Activated T-helper 2 cell treated with anti-CD3 and anti-CD28 coated beads, Interferon-gamma antibody, Interleukin-2, Interleukin-4, amounts not matched to agents 10 μg/mL and 5 μg/mL and 100 μg/mL, durations not matched to agents 14 hours and 24 hours and 36 hours (primary cell): ENCODE measurements around the gene ZSCAN5C. TPM values are rescaled to one million over a fixed set of nuclear protein-coding genes. Genes with fewer than 3 reads are reported as not detected.
"Not testable (repeated sequence)": the region's sequence is repeated elsewhere in the genome, so short reads cannot be mapped to it uniquely, and the experiment has no call there.

ENCODE experiments used
- DNase-seq: peaks from one replicate; pipeline ENCODE4 v3.0.0; 2021; ENCODE audit warnings: low spot score
- H3K27ac Mint-ChIP-seq: one replicate; pipeline ENCODE4 v1.8.0; 2021; ENCODE audit warnings: mixed read lengths
- H3K27me3 Mint-ChIP-seq: one replicate; pipeline ENCODE4 v1.8.0; 2021; ENCODE audit warnings: low read depth, mixed read lengths
- H3K36me3 Mint-ChIP-seq: one replicate; pipeline ENCODE4 v1.8.0; 2021; ENCODE audit warnings: low read depth, mixed read lengths
- H3K4me1 Mint-ChIP-seq: one replicate; pipeline ENCODE4 v1.8.0; 2021; ENCODE audit warnings: low read depth, mixed read lengths
- H3K4me3 Mint-ChIP-seq: one replicate; pipeline ENCODE4 v1.8.0; 2021; ENCODE audit warnings: low read depth, mild to moderate bottlenecking, moderate library complexity, mixed read lengths
- H3K9me3 Mint-ChIP-seq: one replicate; pipeline ENCODE4 v1.8.0; 2021; ENCODE audit warnings: mixed read lengths
- intact Hi-C: fragments of 100-400 bp; cut with micrococcal nuclease; formaldehyde crosslinking; loops from one replicate; pipeline ENCODE4 v1.15.1; 2023
- total RNA-seq: library from RNA; stranded (reverse); gene quantifications from 2 replicates; pipeline ENCODE4 v1.2.3, GENCODE V29; 2022

Gene ZSCAN5C
- total RNA-seq, 1 donor from 2014 or later, result not detected

DNA sequence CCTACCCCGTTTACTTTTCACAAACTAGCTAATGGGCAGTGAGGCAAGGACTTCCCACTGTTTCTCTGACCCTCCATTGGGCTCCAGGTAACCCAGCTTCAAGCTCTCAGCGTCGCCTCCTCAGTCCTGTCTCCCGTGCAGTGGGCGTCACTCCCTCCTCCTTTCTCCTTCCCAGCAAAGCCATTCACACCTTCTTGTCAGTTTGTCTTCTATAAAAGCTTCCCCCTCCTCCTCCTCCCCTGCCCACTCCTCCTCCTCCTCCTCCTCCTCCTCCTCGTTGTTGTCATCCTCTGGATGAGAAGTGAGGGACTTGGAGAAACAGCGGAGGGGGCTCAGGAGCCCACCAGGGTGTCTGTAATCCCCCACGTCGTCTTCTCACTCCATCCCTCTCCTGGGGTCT lies 28.0 kb upstream of the ZSCAN5C start:
- no peak overlapping the region for H3K4me3 Mint-ChIP-seq
- intact Hi-C loops, result loop anchor here (5.0 kb wide), 1 partner anchor 107 kb away; no protein-coding TSS in a partner anchor
- no peak for DNase-seq
- H3K36me3 Mint-ChIP-seq, result no peaks in the 10 kb centered on the region
- no peaks in the 10 kb centered on the region for H3K4me1 Mint-ChIP-seq
- no peak overlapping the region for H3K27ac Mint-ChIP-seq
- H3K9me3 Mint-ChIP-seq, result no peaks in the 10 kb centered on the region
- H3K27me3 Mint-ChIP-seq, result no peaks in the 10 kb centered on the region

- H3K27ac Mint-ChIP-seq, result no peak overlapping the region
- no peaks in the 10 kb centered on the region for H3K4me1 Mint-ChIP-seq
- no peaks in the 10 kb centered on the region for H3K27me3 Mint-ChIP-seq
- H3K4me3 Mint-ChIP-seq, result no peak overlapping the region
- H3K9me3 Mint-ChIP-seq, result no peaks in the 10 kb centered on the region
- intact Hi-C loops, result loop anchor here (5.0 kb wide), 1 partner anchor 107 kb away; no protein-coding TSS in a partner anchor
- no peaks in the 10 kb centered on the region for H3K36me3 Mint-ChIP-seq
- DNase-seq, result no peak
Measured at GRCh38 chr19:56174550-56174949, 27.5 kb upstream of the ZSCAN5C start.

DNA sequence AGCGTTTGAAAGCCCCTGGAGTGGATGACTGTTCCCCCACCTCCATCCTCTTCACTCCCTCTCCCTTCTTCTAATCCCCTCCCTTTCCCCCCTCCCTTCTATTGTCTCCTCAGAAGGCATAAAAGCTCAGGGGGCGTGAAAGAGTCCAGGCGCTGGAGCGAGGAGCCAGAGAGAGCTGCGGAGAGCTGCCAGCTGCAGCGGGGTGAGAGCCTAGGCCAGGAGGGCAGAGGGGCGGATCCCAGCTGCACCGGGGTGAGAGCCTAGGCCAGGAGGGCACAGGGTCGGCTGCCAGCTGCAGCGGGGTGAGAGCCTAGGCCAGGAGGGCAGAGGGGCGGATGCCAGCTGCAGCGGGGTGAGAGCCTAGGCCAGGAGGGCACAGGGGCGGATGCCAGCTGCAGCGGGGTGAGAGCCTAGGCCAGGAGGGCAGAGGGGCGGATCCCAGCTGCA lies 26.2 kb upstream of the ZSCAN5C start, which contains the start of gene GALP:
GALP (plus strand) TSS at position 148 of the 447 bp plus-strand sequence. CDS start 1,101 bp downstream, outside the sequence.
- H3K4me3 Mint-ChIP-seq, DNase-seq, H3K4me1 Mint-ChIP-seq, H3K27ac Mint-ChIP-seq, H3K9me3 Mint-ChIP-seq, H3K36me3 Mint-ChIP-seq, H3K27me3 Mint-ChIP-seq, intact Hi-C loops: not testable (repeated sequence)

GRCh38 chr19:56176310-56176709 lies 25.8 kb upstream of the ZSCAN5C start:
- H3K36me3 Mint-ChIP-seq, H3K27me3 Mint-ChIP-seq, DNase-seq, intact Hi-C loops, H3K9me3 Mint-ChIP-seq, H3K4me1 Mint-ChIP-seq, H3K27ac Mint-ChIP-seq, H3K4me3 Mint-ChIP-seq: not testable (repeated sequence)

- no peaks in the 10 kb centered on the region for H3K27me3 Mint-ChIP-seq
- H3K36me3 Mint-ChIP-seq, result no peaks in the 10 kb centered on the region
Measured at GRCh38 chr19:56176881-56177280, 25.2 kb upstream of the ZSCAN5C start.

DNA sequence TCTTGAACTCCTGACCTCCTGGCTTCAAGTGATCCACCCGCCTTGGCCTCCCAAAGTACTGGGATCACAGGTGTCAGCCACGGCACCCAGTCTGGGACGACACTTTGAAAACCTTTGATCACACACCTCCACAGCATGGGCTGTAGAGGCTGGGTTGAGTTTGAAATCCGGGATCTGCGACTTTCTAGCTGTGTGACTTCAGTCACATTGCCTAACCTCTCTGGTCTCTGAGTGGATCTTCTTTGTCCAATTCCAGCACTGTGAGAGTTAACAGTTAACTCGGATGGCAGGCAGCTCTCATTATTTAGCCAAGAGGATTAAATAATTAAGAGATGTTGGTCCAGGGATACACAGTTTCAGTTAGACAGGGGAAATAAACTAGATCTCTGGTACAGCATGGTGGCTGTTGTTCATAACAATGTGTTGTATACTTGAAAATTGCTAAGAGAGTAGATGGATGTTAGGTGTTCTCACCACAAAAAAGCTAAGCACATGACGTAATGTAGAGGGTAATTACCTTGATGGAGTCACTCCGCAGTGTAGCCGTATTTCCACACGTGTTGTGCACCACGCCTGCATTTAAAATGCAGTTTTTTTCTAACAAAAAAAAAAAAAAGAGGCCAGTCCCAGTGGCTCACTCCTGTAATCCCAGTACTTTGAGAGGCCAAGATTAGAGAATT lies 24.4 kb upstream of the ZSCAN5C start:
- DNase-seq, result no peak
- Mint-ChIP-seq H3K4me3 (no peak overlapping the region), H3K27ac (no peak overlapping the region), H3K9me3 (no peaks in the 10 kb centered on the region), H3K36me3 (no peaks in the 10 kb centered on the region), H3K27me3 (no peaks in the 10 kb centered on the region), H3K4me1 (no peaks in the 10 kb centered on the region)
- intact Hi-C loops, result no loop called here

More at GRCh38 chr19:56176881-56177280, 25.2 kb upstream of the ZSCAN5C start:
- no peak overlapping the region for H3K27ac Mint-ChIP-seq
- no peaks in the 10 kb centered on the region for H3K4me1 Mint-ChIP-seq
- intact Hi-C loops, result no loop called here
- DNase-seq, result no peak
- no peak overlapping the region for H3K4me3 Mint-ChIP-seq
- H3K9me3 Mint-ChIP-seq, result no peaks in the 10 kb centered on the region

DNA sequence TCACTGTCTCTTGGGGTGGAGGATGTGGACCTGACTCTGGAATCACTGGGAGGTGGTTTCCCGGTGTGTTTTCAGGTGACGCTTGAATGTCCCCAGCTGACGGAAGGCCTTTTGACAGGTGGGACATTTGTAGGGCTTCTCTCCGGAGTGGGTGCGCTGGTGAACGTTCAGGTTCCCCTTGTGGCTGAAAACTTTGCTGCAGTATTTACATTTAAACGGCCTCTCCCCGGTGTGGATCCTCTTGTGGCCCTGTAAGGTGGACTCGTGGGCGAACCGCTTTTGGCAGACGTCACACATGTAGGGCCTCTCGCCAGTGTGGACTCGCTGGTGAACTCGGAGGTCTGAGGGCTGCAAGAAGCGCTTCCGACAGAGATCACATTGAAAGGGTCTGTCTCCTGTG lies 12.3 kb upstream of the ZSCAN5C start:
- DNase-seq, result no peak
- H3K4me3 Mint-ChIP-seq, result no peak overlapping the region
- no peaks in the 10 kb centered on the region for H3K27me3 Mint-ChIP-seq
- intact Hi-C loops, result no loop called here
- H3K4me1 Mint-ChIP-seq, result no peaks in the 10 kb centered on the region
- no peaks in the 10 kb centered on the region for H3K36me3 Mint-ChIP-seq
- H3K27ac Mint-ChIP-seq, result no peak overlapping the region
- H3K9me3 Mint-ChIP-seq, result no peaks in the 10 kb centered on the region

- intact Hi-C loops, result no loop called here
- H3K9me3 Mint-ChIP-seq, result no peaks in the 10 kb centered on the region
- H3K36me3 Mint-ChIP-seq, result no peaks in the 10 kb centered on the region
- no peak overlapping the region for H3K4me3 Mint-ChIP-seq
- DNase-seq, result no peak
- H3K4me1 Mint-ChIP-seq, result no peaks in the 10 kb centered on the region
- H3K27ac Mint-ChIP-seq, result no peak overlapping the region
- H3K27me3 Mint-ChIP-seq, result no peaks in the 10 kb centered on the region
Measured at GRCh38 chr19:56191115-56191514, 11.0 kb upstream of the ZSCAN5C start.

GRCh38 chr19:56191711-56192110 lies 10.4 kb upstream of the ZSCAN5C start:
- Mint-ChIP-seq H3K27ac (no peak overlapping the region), H3K4me1 (no peaks in the 10 kb centered on the region), H3K36me3 (no peaks in the 10 kb centered on the region), H3K27me3 (no peaks in the 10 kb centered on the region), H3K4me3 (no peak overlapping the region), H3K9me3 (no peaks in the 10 kb centered on the region)
- intact Hi-C loops, result no loop called here
- DNase-seq, result no peak

- H3K4me3 Mint-ChIP-seq, result no peak overlapping the region
- no peak overlapping the region for H3K27ac Mint-ChIP-seq
- DNase-seq, result no peak
- intact Hi-C loops, result no loop called here
- no peaks in the 10 kb centered on the region for H3K36me3 Mint-ChIP-seq
- no peaks in the 10 kb centered on the region for H3K9me3 Mint-ChIP-seq
- no peaks in the 10 kb centered on the region for H3K27me3 Mint-ChIP-seq
- H3K4me1 Mint-ChIP-seq, result no peaks in the 10 kb centered on the region
Measured at GRCh38 chr19:56193981-56194640, 8.0 kb upstream of the ZSCAN5C start.

DNA sequence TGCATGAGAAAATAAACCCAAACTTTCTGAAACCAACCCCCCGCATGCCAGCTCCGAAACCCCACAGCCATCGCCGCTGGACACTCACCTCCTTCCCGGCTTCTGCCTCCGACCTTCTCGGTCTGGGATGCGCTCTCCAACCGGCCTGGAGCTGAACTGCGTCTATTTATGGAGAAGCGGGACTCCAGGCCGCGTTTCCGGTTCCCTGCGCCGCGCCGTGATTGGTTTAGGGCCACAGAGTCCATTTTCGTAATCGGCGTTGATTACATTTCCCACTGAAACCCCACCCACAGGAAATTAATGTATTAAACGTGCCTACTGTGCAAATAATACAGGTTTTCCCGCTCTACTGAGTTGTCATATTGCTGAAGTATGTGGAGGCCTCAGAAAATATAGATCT lies 4.4 kb upstream of the ZSCAN5C start, which contains the start of gene ZSCAN5B:
ZSCAN5B (minus strand) TSS at position 138 of the 400 bp plus-strand sequence. CDS start 4,731 bp downstream, outside the sequence.
- H3K4me3 Mint-ChIP-seq, intact Hi-C loops, H3K36me3 Mint-ChIP-seq, DNase-seq, H3K27ac Mint-ChIP-seq, H3K4me1 Mint-ChIP-seq, H3K9me3 Mint-ChIP-seq, H3K27me3 Mint-ChIP-seq: not testable (repeated sequence)

DNA sequence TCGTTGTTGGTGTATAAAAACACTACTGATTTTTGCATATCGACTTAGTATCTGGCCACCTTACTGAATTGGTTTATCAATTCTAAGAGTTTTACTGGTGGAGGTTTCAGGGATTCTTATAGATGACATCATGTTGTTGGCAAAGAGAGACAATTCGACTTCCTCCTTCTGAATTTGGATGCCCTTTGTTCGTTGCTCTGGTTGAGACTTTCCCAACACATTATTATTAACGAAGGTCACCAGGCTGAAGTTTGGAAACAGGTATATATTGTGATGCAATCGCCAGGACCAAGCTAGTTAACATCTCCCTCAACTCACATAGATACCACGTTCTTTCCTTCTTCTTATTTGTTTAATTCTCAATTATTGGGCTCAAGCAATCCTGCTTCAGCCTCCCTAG lies 2.4 kb upstream of the ZSCAN5C start:
- Mint-ChIP-seq H3K9me3 (no peaks in the 10 kb centered on the region), H3K4me1 (no peaks in the 10 kb centered on the region), H3K27me3 (no peaks in the 10 kb centered on the region), H3K36me3 (no peaks in the 10 kb centered on the region), H3K4me3 (no peak overlapping the region), H3K27ac (no peak overlapping the region)
- intact Hi-C loops, result no loop called here
- DNase-seq, result no peak

GRCh38 chr19:56207581-56207980 lies 5.5 kb downstream of the ZSCAN5C start:
- DNase-seq, H3K27me3 Mint-ChIP-seq, H3K9me3 Mint-ChIP-seq, H3K36me3 Mint-ChIP-seq, H3K4me1 Mint-ChIP-seq, H3K4me3 Mint-ChIP-seq, intact Hi-C loops, H3K27ac Mint-ChIP-seq: not testable (repeated sequence)
